ENCODE results near the gene IFT43.

The IFT43 gene

DNA sequence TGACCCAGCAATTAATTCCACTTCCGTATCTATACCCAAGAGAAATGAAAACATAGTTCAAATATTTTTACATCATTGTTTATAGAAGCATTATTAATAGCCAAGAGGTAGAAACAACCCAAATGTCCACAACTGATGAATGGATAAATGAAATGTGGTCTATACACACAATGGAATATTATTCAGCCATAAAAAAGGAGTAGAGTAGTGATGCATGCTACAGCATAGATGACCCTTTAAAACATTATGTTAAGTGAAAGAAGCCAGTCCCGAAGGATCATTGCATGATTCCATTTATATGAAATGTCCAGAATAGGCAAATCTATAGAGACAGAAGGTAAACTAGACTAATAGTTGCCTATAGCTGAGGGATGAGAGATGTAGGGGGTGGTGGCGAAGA, 33.1 kb upstream of the IFT43 start:
- no CpG with 5 or more reads among the region's 3 CpGs for WGBS (ENCODE audit: extremely low coverage, insufficient coverage, low lambda C conversion rate)
- H2BK15ac ChIP-seq (replicated peaks; ENCODE audit: low read depth), result no peak overlapping the region
- H4K8ac ChIP-seq (ENCODE audit: low read depth, low read length), result no peak overlapping the region
- no peaks in the 10 kb centered on the region for H3K27me3 ChIP-seq (ENCODE audit: insufficient read depth, low read length, poor library complexity)
- no peaks in the 10 kb centered on the region for H3K36me3 ChIP-seq (ENCODE audit: control insufficient read depth, insufficient read depth, low read length)
- H3K56ac ChIP-seq (ENCODE audit: low read length), result no peak overlapping the region
- DNase-seq, result no peak
- H2BK120ac ChIP-seq (ENCODE audit: low read depth, low read length), result no peak overlapping the region
- H3K79me1 ChIP-seq (ENCODE audit: low read length), result no peaks in the 10 kb centered on the region
- H3K4ac ChIP-seq (ENCODE audit: low read depth, low read length), result no peak overlapping the region
- H3K4me1 ChIP-seq (ENCODE audit: control insufficient read depth, low read depth, low read length), result no peaks in the 10 kb centered on the region
- no peak overlapping the region for H3K4me3 ChIP-seq (ENCODE audit: low read length)
- H2BK5ac ChIP-seq (ENCODE audit: low read length), result no peak overlapping the region
- no peak overlapping the region for H3K9ac ChIP-seq (ENCODE audit: low read length)
- no peak overlapping the region for H2AK5ac ChIP-seq (ENCODE audit: low read length)
- no peak overlapping the region for H3K18ac ChIP-seq (ENCODE audit: low read length)
- no peak overlapping the region for H3K23ac ChIP-seq (ENCODE audit: low read length)
- no peak overlapping the region for H3K27ac ChIP-seq (ENCODE audit: low read depth, low read length)
- H3K4me2 ChIP-seq (ENCODE audit: low read length), result no peak overlapping the region
- no peaks in the 10 kb centered on the region for H3K79me2 ChIP-seq (ENCODE audit: control insufficient read depth, insufficient read depth, low read length)
- H4K5ac ChIP-seq (ENCODE audit: low read length), result no peak overlapping the region

- Histone ChIP-seq H2BK15ac (replicated peaks; ENCODE audit: low read depth) (no peak overlapping the region), H4K8ac (ENCODE audit: low read depth, low read length) (no peak overlapping the region), H3K79me1 (ENCODE audit: low read length) (no peaks in the 10 kb centered on the region), H3K9ac (ENCODE audit: low read length) (no peak overlapping the region), H3K36me3 (ENCODE audit: control insufficient read depth, insufficient read depth, low read length) (no peaks in the 10 kb centered on the region), H3K4me2 (ENCODE audit: low read length) (no peak overlapping the region), H3K18ac (ENCODE audit: low read length) (no peak overlapping the region), H3K23ac (ENCODE audit: low read length) (no peak overlapping the region), H2BK120ac (ENCODE audit: low read depth, low read length) (no peak overlapping the region), H3K27ac (ENCODE audit: low read depth, low read length) (no peak overlapping the region), H3K56ac (ENCODE audit: low read length) (no peak overlapping the region), H2AK5ac (ENCODE audit: low read length) (no peak overlapping the region), H3K27me3 (ENCODE audit: insufficient read depth, low read length, poor library complexity) (no peaks in the 10 kb centered on the region), H3K4me1 (ENCODE audit: control insufficient read depth, low read depth, low read length) (no peaks in the 10 kb centered on the region), H3K79me2 (ENCODE audit: control insufficient read depth, insufficient read depth, low read length) (no peaks in the 10 kb centered on the region), H3K4ac (ENCODE audit: low read depth, low read length) (no peak overlapping the region), H4K5ac (ENCODE audit: low read length) (no peak overlapping the region), H3K4me3 (ENCODE audit: low read length) (no peak overlapping the region), H2BK5ac (ENCODE audit: low read length) (no peak overlapping the region)
- DNase-seq, result no peak
- no CpG with 5 or more reads among the region's 9 CpGs for WGBS (ENCODE audit: extremely low coverage, insufficient coverage, low lambda C conversion rate)
Measured at GRCh38 chr14:75959031-75959430, 26.5 kb upstream of the IFT43 start.

- no peak overlapping the region for H3K27ac ChIP-seq (ENCODE audit: low read depth, low read length)
- no peak overlapping the region for H2BK15ac ChIP-seq (replicated peaks; ENCODE audit: low read depth)
- no peak overlapping the region for H3K4me3 ChIP-seq (ENCODE audit: low read length)
- H2BK5ac ChIP-seq (ENCODE audit: low read length), result no peak overlapping the region
- H3K79me2 ChIP-seq (ENCODE audit: control insufficient read depth, insufficient read depth, low read length), result no peaks in the 10 kb centered on the region
- no peak overlapping the region for H3K4ac ChIP-seq (ENCODE audit: low read depth, low read length)
- H4K5ac ChIP-seq (ENCODE audit: low read length), result no peak overlapping the region
- no peaks in the 10 kb centered on the region for H3K4me1 ChIP-seq (ENCODE audit: control insufficient read depth, low read depth, low read length)
- no peak for DNase-seq
- WGBS (ENCODE audit: extremely low coverage, insufficient coverage, low lambda C conversion rate), result no CpG with 5 or more reads among the region's 6 CpGs
- H3K36me3 ChIP-seq (ENCODE audit: control insufficient read depth, insufficient read depth, low read length), result no peaks in the 10 kb centered on the region
- no peak overlapping the region for H3K23ac ChIP-seq (ENCODE audit: low read length)
- no peak overlapping the region for H3K9ac ChIP-seq (ENCODE audit: low read length)
- H2BK120ac ChIP-seq (ENCODE audit: low read depth, low read length), result no peak overlapping the region
- no peaks in the 10 kb centered on the region for H3K79me1 ChIP-seq (ENCODE audit: low read length)
- no peak overlapping the region for H2AK5ac ChIP-seq (ENCODE audit: low read length)
- no peak overlapping the region for H3K56ac ChIP-seq (ENCODE audit: low read length)
- no peak overlapping the region for H4K8ac ChIP-seq (ENCODE audit: low read depth, low read length)
- H3K27me3 ChIP-seq (ENCODE audit: insufficient read depth, low read length, poor library complexity), result no peaks in the 10 kb centered on the region
- H3K18ac ChIP-seq (ENCODE audit: low read length), result no peak overlapping the region
- H3K4me2 ChIP-seq (ENCODE audit: low read length), result no peak overlapping the region
Measured at GRCh38 chr14:75960231-75960630, 25.3 kb upstream of the IFT43 start.

GRCh38 chr14:75961662-75962061, 23.9 kb upstream of the IFT43 start:
- H3K18ac ChIP-seq (ENCODE audit: low read length), result no peak overlapping the region
- H3K4ac ChIP-seq (ENCODE audit: low read depth, low read length), result no peak overlapping the region
- H4K8ac ChIP-seq (ENCODE audit: low read depth, low read length), result no peak overlapping the region
- no peak overlapping the region for H2BK120ac ChIP-seq (ENCODE audit: low read depth, low read length)
- H3K79me2 ChIP-seq (ENCODE audit: control insufficient read depth, insufficient read depth, low read length), result no peaks in the 10 kb centered on the region
- H3K56ac ChIP-seq (ENCODE audit: low read length), result no peak overlapping the region
- no peak overlapping the region for H4K5ac ChIP-seq (ENCODE audit: low read length)
- no peak overlapping the region for H3K9ac ChIP-seq (ENCODE audit: low read length)
- H3K4me1 ChIP-seq (ENCODE audit: control insufficient read depth, low read depth, low read length), result no peaks in the 10 kb centered on the region
- no peak overlapping the region for H3K4me3 ChIP-seq (ENCODE audit: low read length)
- no peak overlapping the region for H3K4me2 ChIP-seq (ENCODE audit: low read length)
- H3K23ac ChIP-seq (ENCODE audit: low read length), result no peak overlapping the region
- no peaks in the 10 kb centered on the region for H3K79me1 ChIP-seq (ENCODE audit: low read length)
- no peak overlapping the region for H2BK15ac ChIP-seq (replicated peaks; ENCODE audit: low read depth)
- H2AK5ac ChIP-seq (ENCODE audit: low read length), result no peak overlapping the region
- no peaks in the 10 kb centered on the region for H3K27me3 ChIP-seq (ENCODE audit: insufficient read depth, low read length, poor library complexity)
- no CpG with 5 or more reads among the region's 3 CpGs for WGBS (ENCODE audit: extremely low coverage, insufficient coverage, low lambda C conversion rate)
- H3K36me3 ChIP-seq (ENCODE audit: control insufficient read depth, insufficient read depth, low read length), result no peaks in the 10 kb centered on the region
- DNase-seq, result no peak
- no peak overlapping the region for H2BK5ac ChIP-seq (ENCODE audit: low read length)
- H3K27ac ChIP-seq (ENCODE audit: low read depth, low read length), result no peak overlapping the region

GRCh38 chr14:75967866-75968265, 17.7 kb upstream of the IFT43 start:
- no peak overlapping the region for H2AK5ac ChIP-seq (ENCODE audit: low read length)
- no peaks in the 10 kb centered on the region for H3K27me3 ChIP-seq (ENCODE audit: insufficient read depth, low read length, poor library complexity)
- no peaks in the 10 kb centered on the region for H3K79me1 ChIP-seq (ENCODE audit: low read length)
- H3K4me3 ChIP-seq (ENCODE audit: low read length), result no peak overlapping the region
- no CpG with 5 or more reads among the region's 3 CpGs for WGBS (ENCODE audit: extremely low coverage, insufficient coverage, low lambda C conversion rate)
- no peak overlapping the region for H3K56ac ChIP-seq (ENCODE audit: low read length)
- no peak for DNase-seq
- H3K4me2 ChIP-seq (ENCODE audit: low read length), result no peak overlapping the region
- no peak overlapping the region for H3K9ac ChIP-seq (ENCODE audit: low read length)
- H3K18ac ChIP-seq (ENCODE audit: low read length), result no peak overlapping the region
- H3K27ac ChIP-seq (ENCODE audit: low read depth, low read length), result no peak overlapping the region
- no peak overlapping the region for H2BK120ac ChIP-seq (ENCODE audit: low read depth, low read length)
- H4K8ac ChIP-seq (ENCODE audit: low read depth, low read length), result no peak overlapping the region
- no peak overlapping the region for H4K5ac ChIP-seq (ENCODE audit: low read length)
- H3K36me3 ChIP-seq (ENCODE audit: control insufficient read depth, insufficient read depth, low read length), result no peaks in the 10 kb centered on the region
- no peak overlapping the region for H2BK5ac ChIP-seq (ENCODE audit: low read length)
- peaks cover 11% of the 10 kb centered on the region for H3K4me1 ChIP-seq (ENCODE audit: control insufficient read depth, low read depth, low read length)
- H3K79me2 ChIP-seq (ENCODE audit: control insufficient read depth, insufficient read depth, low read length), result no peaks in the 10 kb centered on the region
- H3K4ac ChIP-seq (ENCODE audit: low read depth, low read length), result no peak overlapping the region
- no peak overlapping the region for H3K23ac ChIP-seq (ENCODE audit: low read length)
- H2BK15ac ChIP-seq (replicated peaks; ENCODE audit: low read depth), result no peak overlapping the region

GRCh38 chr14:75968456-75968855, 17.1 kb upstream of the IFT43 start:
- Histone ChIP-seq H3K79me1 (ENCODE audit: low read length) (no peaks in the 10 kb centered on the region), H2AK5ac (ENCODE audit: low read length) (no peak overlapping the region), H3K23ac (ENCODE audit: low read length) (no peak overlapping the region), H2BK5ac (ENCODE audit: low read length) (no peak overlapping the region), H3K27me3 (ENCODE audit: insufficient read depth, low read length, poor library complexity) (no peaks in the 10 kb centered on the region), H3K4ac (ENCODE audit: low read depth, low read length) (no peak overlapping the region), H3K79me2 (ENCODE audit: control insufficient read depth, insufficient read depth, low read length) (no peaks in the 10 kb centered on the region), H4K5ac (ENCODE audit: low read length) (no peak overlapping the region), H3K4me1 (ENCODE audit: control insufficient read depth, low read depth, low read length) (peaks cover 14% of the 10 kb centered on the region), H2BK120ac (ENCODE audit: low read depth, low read length) (no peak overlapping the region), H3K4me2 (ENCODE audit: low read length) (no peak overlapping the region), H3K27ac (ENCODE audit: low read depth, low read length) (no peak overlapping the region), H4K8ac (ENCODE audit: low read depth, low read length) (no peak overlapping the region), H3K9ac (ENCODE audit: low read length) (no peak overlapping the region), H3K56ac (ENCODE audit: low read length) (no peak overlapping the region), H3K36me3 (ENCODE audit: control insufficient read depth, insufficient read depth, low read length) (no peaks in the 10 kb centered on the region), H2BK15ac (replicated peaks; ENCODE audit: low read depth) (no peak overlapping the region), H3K4me3 (ENCODE audit: low read length) (no peak overlapping the region), H3K18ac (ENCODE audit: low read length) (no peak overlapping the region)
- DNase-seq, result no peak
- WGBS (ENCODE audit: extremely low coverage, insufficient coverage, low lambda C conversion rate), result no CpG with 5 or more reads among the region's 4 CpGs
